PC-3 (cell line): ENCODE results near the gene MAN2A2.
A peak's percentile ranks its signal among the peaks of the same experiment; 100 is the strongest.

ENCODE experiments used
- CTCF ChIP-seq: fragments of 300-600 bp; sonication (generic); conservative IDR thresholded peaks from 2 replicates; pipeline ENCODE4 v1.5.1; 2017; ENCODE audit warnings: antibody characterized with exemption, low read depth, mild to moderate bottlenecking, low read length
- EZH2 ChIP-seq: fragments of 300-600 bp; sonication (generic); IDR thresholded peaks from one replicate; pipeline ENCODE4 v1.6.1; 2017; ENCODE audit warnings: antibody characterized with exemption, mild to moderate bottlenecking, low read length; ENCODE audit not compliant: unreplicated experiment
- EZH2phosphoT487 ChIP-seq: fragments of 300-600 bp; sonication (generic); IDR thresholded peaks from 2 replicates; pipeline ENCODE4 v1.6.1; 2018; ENCODE audit warnings: mild to moderate bottlenecking, antibody characterized with exemption, low read length, borderline replicate concordance

GRCh38 chr15:90903733-90904536 is 833 bp downstream of the MAN2A2 start:
- TF ChIP-seq CTCF, result peak; percentile 34; the same call in 1 of the 2 replicates
- no peak for TF ChIP-seq EZH2
- no peak for TF ChIP-seq EZH2phosphoT487
